Fibroblast of pulmonary artery (primary cell): ENCODE results near the gene NLRC5.

ENCODE experiments used
- DNase-seq: peaks from one replicate; pipeline ENCODE4 v3.0.0-alpha.2; 2010; ENCODE audit warnings: low read depth
- H3K4me3 ChIP-seq: replicated peaks from 2 replicates; pipeline ENCODE4 v1.5.1; 2011; ENCODE audit warnings: low read depth, mild to moderate bottlenecking, control low read depth, low read length, moderate library complexity
- TF ChIP-seq, protein P1 (sequence below): IDR thresholded peaks from 2 replicates; pipeline ENCODE4 v1.5.1; 2011; ENCODE audit warnings: mild to moderate bottlenecking, control low read depth, low read length, inconsistent platforms; ENCODE audit errors: missing control alignments

Gene NLRC5, protein sequence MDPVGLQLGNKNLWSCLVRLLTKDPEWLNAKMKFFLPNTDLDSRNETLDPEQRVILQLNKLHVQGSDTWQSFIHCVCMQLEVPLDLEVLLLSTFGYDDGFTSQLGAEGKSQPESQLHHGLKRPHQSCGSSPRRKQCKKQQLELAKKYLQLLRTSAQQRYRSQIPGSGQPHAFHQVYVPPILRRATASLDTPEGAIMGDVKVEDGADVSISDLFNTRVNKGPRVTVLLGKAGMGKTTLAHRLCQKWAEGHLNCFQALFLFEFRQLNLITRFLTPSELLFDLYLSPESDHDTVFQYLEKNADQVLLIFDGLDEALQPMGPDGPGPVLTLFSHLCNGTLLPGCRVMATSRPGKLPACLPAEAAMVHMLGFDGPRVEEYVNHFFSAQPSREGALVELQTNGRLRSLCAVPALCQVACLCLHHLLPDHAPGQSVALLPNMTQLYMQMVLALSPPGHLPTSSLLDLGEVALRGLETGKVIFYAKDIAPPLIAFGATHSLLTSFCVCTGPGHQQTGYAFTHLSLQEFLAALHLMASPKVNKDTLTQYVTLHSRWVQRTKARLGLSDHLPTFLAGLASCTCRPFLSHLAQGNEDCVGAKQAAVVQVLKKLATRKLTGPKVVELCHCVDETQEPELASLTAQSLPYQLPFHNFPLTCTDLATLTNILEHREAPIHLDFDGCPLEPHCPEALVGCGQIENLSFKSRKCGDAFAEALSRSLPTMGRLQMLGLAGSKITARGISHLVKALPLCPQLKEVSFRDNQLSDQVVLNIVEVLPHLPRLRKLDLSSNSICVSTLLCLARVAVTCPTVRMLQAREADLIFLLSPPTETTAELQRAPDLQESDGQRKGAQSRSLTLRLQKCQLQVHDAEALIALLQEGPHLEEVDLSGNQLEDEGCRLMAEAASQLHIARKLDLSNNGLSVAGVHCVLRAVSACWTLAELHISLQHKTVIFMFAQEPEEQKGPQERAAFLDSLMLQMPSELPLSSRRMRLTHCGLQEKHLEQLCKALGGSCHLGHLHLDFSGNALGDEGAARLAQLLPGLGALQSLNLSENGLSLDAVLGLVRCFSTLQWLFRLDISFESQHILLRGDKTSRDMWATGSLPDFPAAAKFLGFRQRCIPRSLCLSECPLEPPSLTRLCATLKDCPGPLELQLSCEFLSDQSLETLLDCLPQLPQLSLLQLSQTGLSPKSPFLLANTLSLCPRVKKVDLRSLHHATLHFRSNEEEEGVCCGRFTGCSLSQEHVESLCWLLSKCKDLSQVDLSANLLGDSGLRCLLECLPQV (N-terminal part only)

DNA sequence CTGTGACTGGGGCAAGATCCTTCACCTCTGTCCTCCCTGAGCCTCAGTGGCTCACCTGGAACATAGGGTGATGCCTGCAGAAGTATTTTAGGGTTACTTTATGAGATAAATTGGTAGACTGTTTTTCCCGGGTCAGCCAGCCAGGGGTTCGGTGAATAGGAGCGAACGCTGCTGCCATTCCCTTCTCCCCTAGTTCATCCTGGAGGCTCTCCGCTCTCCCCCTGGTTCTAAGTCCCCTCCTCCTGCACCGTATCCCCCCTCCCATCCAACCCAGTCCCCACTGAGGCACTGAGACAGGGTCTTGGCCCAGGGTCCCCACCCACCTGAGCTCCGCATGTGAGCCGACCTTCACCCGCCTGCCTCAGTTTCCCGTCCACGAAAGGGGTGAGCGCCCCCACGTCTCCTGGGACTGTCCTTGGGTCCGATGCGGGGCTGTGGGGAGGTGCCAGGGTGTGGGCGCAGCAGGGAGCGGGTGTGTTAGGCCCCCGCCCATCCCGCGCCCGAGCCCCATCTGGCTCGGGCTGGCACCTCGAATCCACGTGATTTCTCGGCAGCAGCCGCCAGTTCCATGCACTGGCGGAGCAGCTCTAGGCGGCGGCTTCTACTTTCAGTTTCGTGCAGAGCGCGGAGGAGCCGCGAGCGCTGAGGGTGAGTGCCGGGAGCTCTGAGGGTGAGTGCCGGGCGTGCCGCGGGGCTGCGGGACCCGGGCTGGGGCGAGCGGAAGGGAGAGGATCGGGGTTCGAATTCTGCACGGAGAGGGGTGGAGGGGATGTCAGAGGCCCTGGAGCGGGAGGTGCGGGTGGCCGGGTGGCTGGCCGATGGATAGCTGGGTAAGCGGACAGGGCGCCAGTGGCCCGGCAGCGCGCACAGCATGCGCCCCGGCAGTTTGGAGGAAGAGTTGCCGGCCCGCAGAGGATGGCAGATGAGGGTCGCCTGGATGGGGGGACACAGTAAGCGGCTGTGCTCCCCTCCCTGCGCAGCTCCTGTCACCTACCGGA is at the start of gene NLRC5:
TSS of gene NLRC5 (plus strand) at position 610 of the 998 bp plus-strand sequence. CDS start 31,156 bp downstream, outside the sequence.
- peak within 1 kb of the TSS; percentile 79 for H3K4me3 ChIP-seq
- DNase-seq: peak; percentile 79
- TF ChIP-seq, protein P1, sequence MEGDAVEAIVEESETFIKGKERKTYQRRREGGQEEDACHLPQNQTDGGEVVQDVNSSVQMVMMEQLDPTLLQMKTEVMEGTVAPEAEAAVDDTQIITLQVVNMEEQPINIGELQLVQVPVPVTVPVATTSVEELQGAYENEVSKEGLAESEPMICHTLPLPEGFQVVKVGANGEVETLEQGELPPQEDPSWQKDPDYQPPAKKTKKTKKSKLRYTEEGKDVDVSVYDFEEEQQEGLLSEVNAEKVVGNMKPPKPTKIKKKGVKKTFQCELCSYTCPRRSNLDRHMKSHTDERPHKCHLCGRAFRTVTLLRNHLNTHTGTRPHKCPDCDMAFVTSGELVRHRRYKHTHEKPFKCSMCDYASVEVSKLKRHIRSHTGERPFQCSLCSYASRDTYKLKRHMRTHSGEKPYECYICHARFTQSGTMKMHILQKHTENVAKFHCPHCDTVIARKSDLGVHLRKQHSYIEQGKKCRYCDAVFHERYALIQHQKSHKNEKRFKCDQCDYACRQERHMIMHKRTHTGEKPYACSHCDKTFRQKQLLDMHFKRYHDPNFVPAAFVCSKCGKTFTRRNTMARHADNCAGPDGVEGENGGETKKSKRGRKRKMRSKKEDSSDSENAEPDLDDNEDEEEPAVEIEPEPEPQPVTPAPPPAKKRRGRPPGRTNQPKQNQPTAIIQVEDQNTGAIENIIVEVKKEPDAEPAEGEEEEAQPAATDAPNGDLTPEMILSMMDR: no peak

DNA sequence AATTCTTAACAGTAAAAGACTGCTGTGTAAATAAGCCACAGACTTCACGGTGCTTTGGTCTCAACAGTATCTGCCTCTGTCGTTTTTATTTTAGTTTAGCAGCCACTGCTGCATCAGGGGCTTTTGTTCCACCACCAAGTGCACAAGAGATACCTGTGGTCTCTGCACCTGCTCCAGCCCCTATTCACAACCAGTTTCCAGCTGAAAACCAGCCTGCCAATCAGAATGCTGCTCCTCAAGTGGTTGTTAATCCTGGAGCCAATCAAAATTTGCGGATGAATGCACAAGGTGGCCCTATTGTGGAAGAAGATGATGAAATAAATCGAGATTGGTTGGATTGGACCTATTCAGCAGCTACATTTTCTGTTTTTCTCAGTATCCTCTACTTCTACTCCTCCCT is 49.6 kb upstream of the NLRC5 start:
- TF ChIP-seq, protein P1: no peak
- DNase-seq: no peak
- no peak overlapping the region for H3K4me3 ChIP-seq

DNA sequence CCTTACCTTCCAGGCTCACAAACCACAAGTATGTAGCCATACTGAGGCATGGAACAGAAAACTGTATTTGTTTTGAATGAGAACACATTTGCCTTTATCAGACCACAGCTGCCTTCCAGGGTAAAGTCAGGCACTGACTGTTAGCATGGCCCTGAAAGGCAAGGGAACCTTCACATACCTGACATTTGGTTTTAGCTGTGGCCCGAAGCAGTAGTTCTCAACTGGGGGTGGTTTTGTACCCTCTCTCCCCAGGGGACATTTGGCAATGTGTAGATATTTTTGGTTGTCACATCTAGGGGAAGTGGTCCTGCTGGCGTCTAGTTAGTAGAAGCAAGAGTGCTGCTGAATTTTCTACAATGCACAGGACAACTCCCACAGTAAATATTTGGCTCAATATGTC is 48.3 kb upstream of the NLRC5 start:
- no peak for DNase-seq
- TF ChIP-seq, protein P1: no peak
- no peak overlapping the region for H3K4me3 ChIP-seq

DNA sequence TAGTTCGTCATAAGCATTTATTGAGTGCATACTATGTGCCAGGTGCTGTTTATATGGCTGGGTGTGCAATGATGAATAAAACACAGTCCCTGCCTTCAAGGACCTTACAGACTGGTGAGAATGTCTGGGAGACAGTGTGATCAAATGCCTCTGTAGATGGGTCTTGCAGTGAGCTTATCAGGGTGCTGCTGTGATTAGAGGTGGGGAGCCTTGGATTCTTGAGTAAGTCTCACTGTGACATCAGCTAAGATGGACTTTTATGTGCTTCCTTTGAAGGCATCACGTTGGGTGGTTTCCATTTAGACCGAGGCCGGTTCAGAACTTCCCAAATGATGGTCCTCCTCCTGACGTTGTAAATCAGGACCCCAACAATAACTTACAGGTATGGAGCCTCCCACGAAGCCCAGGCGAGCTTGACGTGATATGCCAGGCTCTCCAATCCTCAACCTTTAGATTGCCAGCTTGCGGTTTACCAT is 47.5 kb upstream of the NLRC5 start:
- TF ChIP-seq, protein P1: no peak
- no peak for DNase-seq
- H3K4me3 ChIP-seq: no peak overlapping the region

DNA sequence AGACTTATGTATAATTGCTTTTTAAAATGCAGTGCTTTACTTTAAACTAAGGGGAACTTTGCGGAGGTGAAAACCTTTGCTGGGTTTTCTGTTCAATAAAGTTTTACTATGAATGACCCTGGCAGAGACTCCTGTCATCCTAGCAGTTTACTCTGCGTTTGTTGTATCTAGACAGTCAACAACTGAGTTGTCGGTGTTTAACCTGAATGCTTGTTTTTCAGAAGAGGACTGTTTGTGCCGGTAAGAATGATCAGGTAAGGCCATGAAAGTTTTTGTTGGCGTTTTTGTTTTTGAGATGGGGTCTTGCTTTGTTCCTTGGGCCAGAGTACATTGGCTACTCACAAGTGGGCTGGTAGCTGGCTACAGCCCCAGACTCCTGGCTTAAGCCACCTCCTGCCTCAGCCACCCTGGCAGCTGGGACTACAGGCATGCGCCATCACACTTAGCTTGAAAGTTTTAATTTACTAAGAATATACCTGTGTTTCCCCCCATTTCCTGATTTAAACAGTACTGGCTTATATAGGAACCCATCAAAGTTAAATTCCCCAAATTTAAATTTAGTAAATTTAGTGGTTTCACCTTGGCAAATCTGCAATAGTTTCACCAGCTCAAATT is 45.5 kb upstream of the NLRC5 start:
- H3K4me3 ChIP-seq: no peak overlapping the region
- TF ChIP-seq, protein P1: no peak
- no peak for DNase-seq
